ENCODE measurements around the gene FIBIN.
"Not testable (repeated sequence)": the region's sequence is repeated elsewhere in the genome, so short reads cannot be mapped to it uniquely, and the experiment has no call there.

FIBIN gene

GRCh38 chr11:26997378-26997777 lies 3.5 kb downstream of the FIBIN start:
- no peak overlapping the region for H3K4me3 Mint-ChIP-seq
- H3K27ac Mint-ChIP-seq, result no peak overlapping the region
- H3K36me3 Mint-ChIP-seq, result no peaks in the 10 kb centered on the region
- no peaks in the 10 kb centered on the region for H3K27me3 Mint-ChIP-seq
- no peaks in the 10 kb centered on the region for H3K9me3 Mint-ChIP-seq
- H3K4me1 Mint-ChIP-seq, result no peaks in the 10 kb centered on the region
- ATAC-seq, result no peak

- not testable (repeated sequence) for H3K9me3 Mint-ChIP-seq, H3K4me3 Mint-ChIP-seq, H3K36me3 Mint-ChIP-seq, H3K4me1 Mint-ChIP-seq, H3K27ac Mint-ChIP-seq, H3K27me3 Mint-ChIP-seq, ATAC-seq
Observed at GRCh38 chr11:27001136-27001730, 7.3 kb downstream of the FIBIN start.

GRCh38 chr11:27002431-27002830 lies 8.5 kb downstream of the FIBIN start:
- Mint-ChIP-seq H3K4me3 (no peak overlapping the region), H3K27me3 (no peaks in the 10 kb centered on the region), H3K4me1 (no peaks in the 10 kb centered on the region), H3K36me3 (no peaks in the 10 kb centered on the region), H3K9me3 (no peaks in the 10 kb centered on the region), H3K27ac (no peak overlapping the region)
- no peak for ATAC-seq

GRCh38 chr11:27002838-27003237 lies 8.9 kb downstream of the FIBIN start:
- no peaks in the 10 kb centered on the region for H3K36me3 Mint-ChIP-seq
- H3K27ac Mint-ChIP-seq, result no peak overlapping the region
- no peak for ATAC-seq
- H3K4me3 Mint-ChIP-seq, result no peak overlapping the region
- no peaks in the 10 kb centered on the region for H3K4me1 Mint-ChIP-seq
- H3K27me3 Mint-ChIP-seq, result no peaks in the 10 kb centered on the region
- H3K9me3 Mint-ChIP-seq, result no peaks in the 10 kb centered on the region

- Mint-ChIP-seq H3K9me3 (no peaks in the 10 kb centered on the region), H3K27me3 (no peaks in the 10 kb centered on the region), H3K27ac (no peak overlapping the region), H3K4me1 (no peaks in the 10 kb centered on the region), H3K4me3 (no peak overlapping the region), H3K36me3 (no peaks in the 10 kb centered on the region)
- no peak for ATAC-seq
Observed at GRCh38 chr11:27004103-27004502, 10.2 kb downstream of the FIBIN start.

GRCh38 chr11:27008811-27009535 lies 15.1 kb downstream of the FIBIN start:
- Mint-ChIP-seq H3K4me1 (no peaks in the 10 kb centered on the region), H3K4me3 (no peak overlapping the region), H3K9me3 (no peaks in the 10 kb centered on the region), H3K27me3 (no peaks in the 10 kb centered on the region), H3K27ac (no peak overlapping the region), H3K36me3 (no peaks in the 10 kb centered on the region)
- ATAC-seq, result no peak

- H3K9me3 Mint-ChIP-seq, result no peaks in the 10 kb centered on the region
- no peaks in the 10 kb centered on the region for H3K27me3 Mint-ChIP-seq
- H3K4me3 Mint-ChIP-seq, result no peak overlapping the region
- no peak for ATAC-seq
- no peaks in the 10 kb centered on the region for H3K4me1 Mint-ChIP-seq
- H3K36me3 Mint-ChIP-seq, result no peaks in the 10 kb centered on the region
- H3K27ac Mint-ChIP-seq, result no peak overlapping the region
Observed at GRCh38 chr11:27011560-27012233, 17.8 kb downstream of the FIBIN start.

GRCh38 chr11:27012234-27012921 lies 18.5 kb downstream of the FIBIN start:
- Mint-ChIP-seq H3K36me3 (no peaks in the 10 kb centered on the region), H3K4me3 (no peak overlapping the region), H3K9me3 (no peaks in the 10 kb centered on the region), H3K27me3 (no peaks in the 10 kb centered on the region), H3K27ac (no peak overlapping the region), H3K4me1 (no peaks in the 10 kb centered on the region)
- ATAC-seq, result no peak

GRCh38 chr11:27013781-27014361 lies 20.0 kb downstream of the FIBIN start:
- H3K36me3 Mint-ChIP-seq, result no peaks in the 10 kb centered on the region
- no peaks in the 10 kb centered on the region for H3K9me3 Mint-ChIP-seq
- no peaks in the 10 kb centered on the region for H3K27me3 Mint-ChIP-seq
- no peaks in the 10 kb centered on the region for H3K4me1 Mint-ChIP-seq
- no peak overlapping the region for H3K27ac Mint-ChIP-seq
- no peak overlapping the region for H3K4me3 Mint-ChIP-seq
- no peak for ATAC-seq

- Mint-ChIP-seq H3K4me1 (no peaks in the 10 kb centered on the region), H3K27me3 (no peaks in the 10 kb centered on the region), H3K27ac (no peak overlapping the region), H3K4me3 (no peak overlapping the region), H3K9me3 (no peaks in the 10 kb centered on the region), H3K36me3 (no peaks in the 10 kb centered on the region)
- no peak for ATAC-seq
Observed at GRCh38 chr11:27018902-27019529, 25.1 kb downstream of the FIBIN start.

- Mint-ChIP-seq H3K4me1 (no peaks in the 10 kb centered on the region), H3K27ac (no peak overlapping the region), H3K9me3 (peaks cover 3% of the 10 kb centered on the region), H3K4me3 (no peak overlapping the region), H3K36me3 (no peaks in the 10 kb centered on the region), H3K27me3 (no peaks in the 10 kb centered on the region)
- ATAC-seq, result no peak
Observed at GRCh38 chr11:27020751-27021150, 26.8 kb downstream of the FIBIN start.

GRCh38 chr11:27022659-27023251 lies 28.8 kb downstream of the FIBIN start:
- ATAC-seq, result no peak
- Mint-ChIP-seq H3K27ac (no peak overlapping the region), H3K36me3 (no peaks in the 10 kb centered on the region), H3K27me3 (no peaks in the 10 kb centered on the region), H3K9me3 (peaks cover 3% of the 10 kb centered on the region), H3K4me3 (no peak overlapping the region), H3K4me1 (no peaks in the 10 kb centered on the region)

- Mint-ChIP-seq H3K36me3 (no peaks in the 10 kb centered on the region), H3K27me3 (no peaks in the 10 kb centered on the region), H3K4me3 (no peak overlapping the region), H3K4me1 (no peaks in the 10 kb centered on the region), H3K27ac (no peak overlapping the region), H3K9me3 (peaks cover 3% of the 10 kb centered on the region)
- ATAC-seq, result no peak
Observed at GRCh38 chr11:27024865-27025264, 31.0 kb downstream of the FIBIN start.

GRCh38 chr11:27025312-27025955 lies 31.5 kb downstream of the FIBIN start:
- no peaks in the 10 kb centered on the region for H3K4me1 Mint-ChIP-seq
- no peak overlapping the region for H3K27ac Mint-ChIP-seq
- H3K27me3 Mint-ChIP-seq, result no peaks in the 10 kb centered on the region
- no peak overlapping the region for H3K4me3 Mint-ChIP-seq
- no peaks in the 10 kb centered on the region for H3K36me3 Mint-ChIP-seq
- no peak for ATAC-seq
- H3K9me3 Mint-ChIP-seq, result peaks cover 3% of the 10 kb centered on the region
